ENCODE data around the gene CNTNAP2.
"Not testable (repeated sequence)": the region's sequence is repeated elsewhere in the genome, so short reads cannot be mapped to it uniquely, and the experiment has no call there.

CNTNAP2 gene

GRCh38 chr7:148306759-148307158 lies 2190.2 kb downstream of the CNTNAP2 start:
- no peak for DNase-seq

GRCh38 chr7:148318102-148318811 lies 2201.7 kb downstream of the CNTNAP2 start:
- no peak for ATAC-seq
- no peak for DNase-seq

More at GRCh38 chr7:148306759-148307158, 2190.2 kb downstream of the CNTNAP2 start:
- ATAC-seq = no peak

DNA sequence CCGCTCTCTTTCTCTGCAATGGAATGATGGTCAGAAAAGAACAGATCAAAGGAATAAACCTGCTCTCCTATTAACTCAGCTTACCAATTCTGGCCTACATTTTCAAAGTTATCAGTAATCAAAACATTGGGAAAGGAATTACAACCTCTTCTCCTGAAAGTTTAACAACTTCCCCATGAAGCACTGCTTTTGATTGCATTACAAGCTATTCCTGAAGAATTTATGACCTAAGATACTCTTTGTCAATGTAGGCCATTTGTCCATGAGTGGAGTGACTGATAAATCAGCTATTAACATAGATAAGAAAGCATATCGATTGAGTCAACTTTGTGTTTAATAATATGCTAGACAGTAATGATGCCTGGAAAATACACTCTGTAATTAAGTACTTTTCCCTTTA lies 2202.2 kb downstream of the CNTNAP2 start:
- no peak for DNase-seq
- no peak for ATAC-seq

DNA sequence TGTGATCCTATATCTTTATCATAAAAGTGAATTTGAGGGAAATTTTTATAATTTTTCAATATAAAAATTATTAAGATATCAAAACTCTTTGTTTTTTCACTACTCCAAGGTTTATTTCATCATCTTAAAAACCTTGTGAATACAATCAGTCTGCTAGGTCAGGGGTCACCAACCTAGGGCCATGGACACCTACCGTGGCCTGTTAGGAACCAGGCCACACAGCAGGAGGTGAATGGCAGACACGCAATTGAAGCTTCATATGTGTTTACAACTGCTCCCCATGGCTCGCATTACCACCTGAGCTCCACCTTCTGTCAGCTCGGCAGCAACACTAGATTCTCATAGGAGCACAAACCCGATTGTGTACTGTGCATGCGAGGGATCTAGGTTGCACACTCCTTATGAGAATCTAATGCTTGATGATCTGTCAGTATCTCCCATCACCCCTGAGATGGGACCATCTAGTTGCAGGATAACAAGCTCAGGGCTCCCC lies 2202.8 kb downstream of the CNTNAP2 start:
- ATAC-seq = no peak
- no peak for DNase-seq

DNA sequence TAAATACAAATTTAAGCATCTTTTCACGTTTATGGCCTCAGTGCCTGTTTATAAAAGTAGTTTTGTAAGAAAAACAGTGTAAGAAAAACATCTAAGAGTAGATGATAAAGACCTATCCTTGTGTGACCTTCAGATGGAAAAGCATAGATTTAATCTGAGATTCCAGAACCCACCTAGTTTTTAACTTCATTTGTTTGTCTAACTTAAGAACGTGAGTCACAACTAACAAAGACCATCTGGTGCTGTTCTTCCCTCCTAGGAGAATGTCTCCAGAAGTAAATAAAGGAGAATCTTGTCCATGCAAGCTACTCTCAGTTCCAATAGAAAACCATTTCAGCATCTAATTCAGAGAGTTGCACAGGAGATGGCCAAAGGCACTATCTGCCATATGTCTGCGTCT lies 2208.6 kb downstream of the CNTNAP2 start:
- ATAC-seq (no peak), DNase-seq (no peak)

DNA sequence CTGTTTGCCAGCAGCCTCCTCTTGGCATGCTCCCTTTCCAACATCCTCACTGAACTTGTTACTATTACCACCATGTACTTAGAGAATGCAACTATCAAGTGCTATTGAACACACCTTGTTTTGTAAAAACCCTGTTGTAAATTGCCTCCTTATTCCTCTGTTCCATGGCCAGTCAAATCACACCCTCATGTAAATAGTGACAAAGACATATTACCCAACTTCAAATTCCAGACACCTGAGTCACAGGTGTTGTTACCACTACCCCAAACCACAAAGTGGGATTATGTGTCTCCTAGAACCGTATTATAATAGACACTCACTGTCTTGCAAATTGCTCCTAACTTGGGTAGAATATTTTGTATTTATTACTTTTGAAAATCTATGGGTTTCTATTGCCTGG lies 2210.8 kb downstream of the CNTNAP2 start:
- DNase-seq = no peak
- ATAC-seq = no peak

GRCh38 chr7:148328906-148329305 lies 2212.3 kb downstream of the CNTNAP2 start:
- ATAC-seq = no peak
- DNase-seq = no peak

GRCh38 chr7:148330124-148330818 lies 2213.7 kb downstream of the CNTNAP2 start:
- ATAC-seq = no peak
- no peak for DNase-seq

- ATAC-seq (no peak), DNase-seq (no peak)
These were observed 2214.2 kb downstream of the CNTNAP2 start for GRCh38 chr7:148330822-148331221.

- not testable (repeated sequence) for ATAC-seq, DNase-seq
These were observed 2214.9 kb downstream of the CNTNAP2 start for GRCh38 chr7:148331456-148331855.

GRCh38 chr7:148332191-148333186 lies 2215.9 kb downstream of the CNTNAP2 start:
- DNase-seq (no peak), ATAC-seq (no peak)

DNA sequence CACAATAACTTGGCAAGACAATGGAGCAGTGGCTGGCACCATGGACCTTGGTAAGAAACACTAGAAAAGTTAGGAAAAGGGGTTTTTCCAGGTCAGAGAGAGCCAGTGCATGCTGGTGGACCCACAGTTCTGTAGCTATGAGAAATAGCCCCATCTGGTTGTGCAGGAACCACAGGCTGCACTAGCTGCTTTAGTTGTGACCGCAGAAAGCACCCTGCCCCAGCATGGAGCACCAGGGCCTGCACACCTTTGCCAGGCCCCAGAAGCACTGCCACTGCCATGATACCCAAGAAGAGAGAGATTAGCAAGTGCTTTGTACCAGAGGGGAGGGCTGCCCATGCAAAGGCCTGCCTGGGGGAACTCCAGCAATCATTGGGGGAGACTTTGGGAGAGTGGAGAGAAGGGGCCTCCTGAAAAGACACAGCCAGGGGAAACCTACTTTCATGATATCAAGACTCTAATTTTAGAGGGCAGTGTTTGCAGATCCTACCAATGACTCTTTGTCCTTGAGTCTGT lies 2217.9 kb downstream of the CNTNAP2 start:
- no peak for ATAC-seq

GRCh38 chr7:148334959-148335577 lies 2218.5 kb downstream of the CNTNAP2 start:
- DNase-seq (no peak), ATAC-seq (no peak)

More for the DNA sequence above, 2217.9 kb downstream of the CNTNAP2 start:
- DNase-seq = no peak

- DNase-seq (no peak), ATAC-seq (no peak)
These were observed 2219.2 kb downstream of the CNTNAP2 start for GRCh38 chr7:148335790-148336189.

GRCh38 chr7:148336411-148336810 lies 2219.8 kb downstream of the CNTNAP2 start:
- DNase-seq (no peak), ATAC-seq (no peak)

GRCh38 chr7:148337246-148337965 lies 2220.8 kb downstream of the CNTNAP2 start:
- DNase-seq (no peak), ATAC-seq (no peak)

GRCh38 chr7:148337995-148338747 lies 2221.6 kb downstream of the CNTNAP2 start:
- DNase-seq = no peak
- ATAC-seq = no peak

- DNase-seq (no peak), ATAC-seq (no peak)
These were observed 2224.1 kb downstream of the CNTNAP2 start for GRCh38 chr7:148340438-148341280.

GRCh38 chr7:148344406-148344805 lies 2227.8 kb downstream of the CNTNAP2 start:
- no peak for DNase-seq
- ATAC-seq = no peak
